K562 (cell line): ENCODE data around the gene MN1. TPM values are rescaled to one million over a fixed set of nuclear protein-coding genes. Genes with fewer than 3 reads are reported as not detected.

Source experiments
- ATAC-seq: fragments of 200-7000 bp; cut with Tn5 transposase; 3 replicates; pipeline ENCODE4 v1.9.1; 2020; ENCODE audit warnings: moderate library complexity
- BruUV-seq: library from RNA; stranded (reverse); fragments of 400-500 nt; replicated peaks from 2 replicates; lab custom pipeline; 2021; lab: Mats Ljungman, UMichigan
- CTCF ChIA-PET: fragments of 300-600 bp; formaldehyde crosslinking; extraction: SDS; loops from one replicate; lab custom pipeline; 2021; ENCODE audit warnings: low intra/inter-chr PET ratio; lab: Yijun Ruan, JAX
- POLR2A ChIA-PET: fragments of 300-600, 350-650 bp; sonication (Branson Sonifier 250); formaldehyde crosslinking; extraction: SDS; loops from one replicate; lab custom pipeline; 2021; ENCODE audit warnings: antibody characterized with exemption, inconsistent platforms; lab: Yijun Ruan, JAX
- DNase-seq, 4 experiments: peaks; one replicate each; pipeline versions ENCODE4 v3.0.0 to v3.0.0-alpha.2; 2011 to 2018; ENCODE audit warnings: low spot score in 3 of 4, mixed read lengths in 3 of 4; ENCODE audit errors: extremely low read depth in 1 of 4
- FAIRE-seq: peaks from 2 replicates; lab custom pipeline; 2011; peaks lifted over from hg19 to GRCh38; lab: Jason Lieb, UNC
- H2AFZ ChIP-seq: 2 replicates; pipeline ENCODE4 v1.6.0; 2011; ENCODE audit warnings: low read depth, low read length, control low read depth, inconsistent platforms
- H3K27ac ChIP-seq: fragments of 200-600 bp; 3 replicates; pipeline ENCODE4 v1.8.0; 2011; ENCODE audit warnings: low read depth, mild to moderate bottlenecking, control low read depth, inconsistent platforms, low read length, moderate library complexity, mixed read lengths; ENCODE audit errors: extremely low read depth
- H3K27me3 ChIP-seq, 2 experiments: fragments of 300-600 bp in 1 of 2; 2 replicates in 1 of 2; 3 replicates in 1 of 2; pipeline versions ENCODE4 v1.6.0 to v1.8.0; 2011; ENCODE audit warnings: inconsistent platforms in 2 of 2, low read length in 2 of 2, mild to moderate bottlenecking in 1 of 2, mixed read lengths in 1 of 2, moderate library complexity in 1 of 2; ENCODE audit not compliant: control insufficient read depth in 2 of 2, insufficient read depth in 2 of 2
- H3K36me3 ChIP-seq: fragments of 300-600 bp; 3 replicates; pipeline ENCODE4 v1.8.0; 2011; ENCODE audit warnings: mild to moderate bottlenecking, low read length, inconsistent platforms; ENCODE audit not compliant: control insufficient read depth, insufficient read depth
- H3K4me1 ChIP-seq, 2 experiments: fragments of 200-600 bp in 1 of 2; replicated peaks in 1 of 2; 2 replicates in 1 of 2; 3 replicates in 1 of 2; pipeline versions ENCODE4 v1.5.1 to v1.8.0; 2011; ENCODE audit warnings: inconsistent platforms in 2 of 2, low read length in 2 of 2, mild to moderate bottlenecking in 1 of 2, mixed read lengths in 1 of 2, moderate library complexity in 1 of 2; ENCODE audit not compliant: control insufficient read depth in 2 of 2, insufficient read depth in 2 of 2
- H3K4me2 ChIP-seq: 2 replicates; pipeline ENCODE4 v1.6.1; 2011; ENCODE audit warnings: low read length, control low read depth, inconsistent platforms, mixed read lengths; ENCODE audit not compliant: insufficient read depth
- H3K4me3 ChIP-seq: fragments of 200-600 bp; sonication (generic), shearing (Covaris generic); 2 replicates; pipeline ENCODE4 v1.5.1; 2016; ENCODE audit warnings: control low read depth, inconsistent platforms
- H3K79me2 ChIP-seq: fragments of 200-600 bp; 3 replicates; pipeline ENCODE4 v1.8.0; 2011; ENCODE audit warnings: low read length, inconsistent platforms; ENCODE audit not compliant: control insufficient read depth, insufficient read depth
- H3K9ac ChIP-seq, 2 experiments: 2 replicates each; pipeline versions ENCODE4 v1.6.0 to v1.6.1; 2011; ENCODE audit warnings: low read depth in 2 of 2, low read length in 2 of 2, control low read depth in 1 of 2, inconsistent platforms in 1 of 2, mild to moderate bottlenecking in 1 of 2, mixed read lengths in 1 of 2; ENCODE audit not compliant: insufficient read depth in 1 of 2
- H3K9me1 ChIP-seq: one replicate; pipeline ENCODE4 v1.6.0; 2011; ENCODE audit warnings: inconsistent platforms, mild to moderate bottlenecking, low read length, moderate library complexity; ENCODE audit not compliant: control insufficient read depth, insufficient read depth
- H3K9me3 ChIP-seq: replicated peaks from 2 replicates; pipeline ENCODE4 v1.5.1; 2011; ENCODE audit warnings: low read depth, low read length, inconsistent platforms; ENCODE audit not compliant: control insufficient read depth, insufficient read depth
- H4K20me1 ChIP-seq: replicated peaks from 2 replicates; pipeline ENCODE4 v1.6.1; 2011; ENCODE audit warnings: low read length, inconsistent platforms, mixed read lengths; ENCODE audit not compliant: control insufficient read depth, insufficient read depth
- BCOR ChIP-seq: fragments of 450-650 bp; IDR thresholded peaks from 2 replicates; pipeline ENCODE4 v1.6.1; 2016
- NELFE ChIP-seq: IDR thresholded peaks from 2 replicates; pipeline ENCODE4 v1.6.1; 2011; ENCODE audit warnings: mild to moderate bottlenecking; ENCODE audit not compliant: insufficient read depth, insufficient read length
- ZFP36 ChIP-seq: fragments of 150-350 bp; IDR thresholded peaks from 2 replicates; pipeline ENCODE4 v1.6.1; 2018; ENCODE audit warnings: low read length, low read depth; ENCODE audit not compliant: partially characterized antibody
- WGBS: fragments of 100-300 bp; shearing (Covaris generic); methylation state at CpG from one replicate; pipeline ENCODE4 v1.1.6; 2016; ENCODE audit warnings: low coverage, mixed read lengths; ENCODE audit not compliant: insufficient coverage; ENCODE audit errors: missing lambda C conversion rate; 5-methylcytosine and 5-hydroxymethylcytosine counted together
- in situ Hi-C: fragments of 300-500 bp; cut with MboI; formaldehyde crosslinking; loops from 4 replicates; pipeline ENCODE4 v1.15.0; 2018; ENCODE audit warnings: inconsistent platforms, mixed read lengths
- intact Hi-C: fragments of 100-400 bp; cut with micrococcal nuclease; formaldehyde crosslinking; loops from 2 replicates; pipeline ENCODE4 v1.14.2; 2022
- polyA plus RNA-seq, 8 experiments: library from polyadenylated mRNA; depleted of rRNA in 4 of 8; stranded (reverse) in 5 of 8; unstranded in 3 of 8; fragments of >200 nt; fragmentation: Nextera tagmentation in 2 of 8; fragmentation: Illumina TruSeq in 1 of 8; extraction: Ambion mirVana in 2 of 8; extraction: Trizol in 1 of 8; gene quantifications; 2 replicates each; pipeline versions ENCODE4 v1.2.1 to v1.2.3, GENCODE V29; 2011 to 2014; ENCODE audit warnings: inconsistent platforms in 1 of 8, missing spikeins in 1 of 8
- total RNA-seq, 7 experiments: library from RNA; depleted of rRNA in 6 of 7; stranded (reverse); fragments of >200 nt in 6 of 7; fragmentation: Illumina TruSeq in 2 of 7; extraction: Trizol in 2 of 7; gene quantifications; 2 replicates each; pipeline versions ENCODE4 v1.2.1 to v1.2.3, GENCODE V29; 2011 to 2021; ENCODE audit warnings: low replicate concordance in 1 of 7
- TF ChIP-seq, protein P1 (sequence below), 2 experiments: IDR thresholded peaks; 2 replicates each; pipeline ENCODE4 v1.6.1; 2011; ENCODE audit warnings: borderline replicate concordance in 1 of 2, control low read depth in 1 of 2, low read depth in 1 of 2, low read length in 1 of 2, mild to moderate bottlenecking in 1 of 2, mixed read lengths in 1 of 2, moderate library complexity in 1 of 2; ENCODE audit not compliant: insufficient read depth in 1 of 2, insufficient read length in 1 of 2, poor library complexity in 1 of 2, severe bottlenecking in 1 of 2; ENCODE audit errors: extremely low read depth in 1 of 2
- TF ChIP-seq, protein P2 (sequence below): sonication (generic); formaldehyde crosslinking; IDR thresholded peaks from 2 replicates; pipeline ENCODE4 v1.8.1; 2023; ENCODE audit warnings: mild to moderate bottlenecking, missing genetic modification reagents

MN1 gene
- total and polyA plus RNA-seq, 9 of the 15 experiments (the other 6 are each of a cell fraction or from before 2014, with no cell fraction given): under 0.01 to 0.05 (median 0.03) TPM; not detected in 5

DNA sequence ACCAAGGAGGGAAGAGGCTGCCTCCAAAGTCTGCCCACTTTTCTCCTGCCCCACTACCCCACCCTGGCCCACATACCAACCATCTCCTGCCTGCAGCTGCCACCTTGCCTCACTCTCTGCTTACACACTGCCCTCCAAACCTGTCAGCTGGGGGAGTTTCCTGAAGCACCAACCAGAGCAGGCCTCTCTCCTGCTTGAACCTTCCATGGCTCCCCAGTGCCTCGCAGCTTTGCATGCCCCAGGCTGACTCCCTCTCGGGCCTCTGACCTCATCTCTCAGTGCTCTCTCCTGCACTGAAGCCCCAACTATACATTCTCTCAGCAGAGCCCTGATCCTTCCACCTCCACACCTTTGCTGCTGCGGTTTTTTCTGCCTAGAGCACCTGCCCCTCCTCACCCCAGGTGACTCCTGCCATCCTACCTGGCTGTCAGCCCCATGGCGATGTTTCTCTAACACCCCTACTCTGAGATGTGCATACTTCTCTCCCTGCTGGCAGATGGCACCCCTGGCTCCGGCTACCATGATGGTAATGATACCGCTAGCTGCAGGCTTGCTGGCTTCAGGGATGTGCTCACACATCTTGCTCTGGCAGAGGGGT is 43.5 kb downstream of the MN1 start:
- FAIRE-seq: no peak
- no TSS peak for BruUV-seq
- Histone ChIP-seq H3K9me3 (no peaks in the 10 kb centered on the region), H2AFZ (no peak overlapping the region), H3K4me1 (peaks cover 0 to 3% of the 10 kb centered on the region in 2 experiments; a peak in 2 of 5 replicates), H4K20me1 (0 out of 2 replicates have a peak, but pooled peaks cover 2% of the 10 kb centered on the region)
- POLR2A ChIA-PET: interaction anchor here (0.8 kb wide), 1 partner anchor 194 kb away, joined by 3 read pairs; no protein-coding TSS in a partner anchor
- in situ Hi-C loops: no loop called here
- TF ChIP-seq BCOR: 0 out of 2 replicates have a peak, but pooled peaks have one; percentile 33
- no peak for TF ChIP-seq NELFE
- TF ChIP-seq ZFP36: peak; percentile 50
- TF ChIP-seq, all 486 proteins: peak for 2
- Histone ChIP-seq H3K4me3 (no peak overlapping the region), H3K27ac (no peak overlapping the region), H3K9me1 (no peaks in the 10 kb centered on the region), H3K9ac (no peak overlapping the region), H3K79me2 (no peaks in the 10 kb centered on the region), H3K4me2 (no peak overlapping the region), H3K36me3 (no peaks in the 10 kb centered on the region), H3K27me3 (peaks cover 0 to 15% of the 10 kb centered on the region in 2 experiments; a peak in 2 of 5 replicates)
- DNase-seq (no peak), ATAC-seq (no peak)
- WGBS: 4% methylated on average over 5 of the region's 6 CpGs
- intact Hi-C loops: no loop called here
- CTCF ChIA-PET: no interaction called here

DNA sequence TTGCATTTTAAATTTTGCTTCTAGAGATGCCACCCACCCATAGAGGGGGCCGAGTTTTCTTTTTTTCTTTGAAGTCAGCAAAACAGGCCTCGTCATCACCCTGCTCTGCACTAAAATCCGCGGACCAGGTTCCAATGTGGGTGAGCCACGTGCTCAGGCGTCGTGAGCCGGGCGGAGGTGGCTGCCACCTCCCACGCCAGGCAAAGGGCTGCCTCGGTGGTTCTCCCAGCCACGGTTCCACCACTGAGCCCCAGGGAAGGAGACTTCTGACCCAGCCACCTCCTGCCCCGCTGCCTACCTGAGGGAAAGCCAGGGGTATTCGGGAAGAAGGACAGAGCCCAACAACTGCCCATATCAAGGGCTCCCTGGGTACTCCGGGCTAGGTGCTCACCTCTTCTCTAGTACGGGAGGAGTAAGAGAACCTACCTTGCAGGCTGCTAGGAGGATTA is 45.3 kb downstream of the MN1 start:
- Histone ChIP-seq H4K20me1 (0 out of 2 replicates have a peak, but pooled peaks cover 2% of the 10 kb centered on the region), H3K79me2 (no peaks in the 10 kb centered on the region), H3K9me1 (no peaks in the 10 kb centered on the region), H3K27ac (no peak overlapping the region), H3K4me1 (peaks cover 0 to 3% of the 10 kb centered on the region in 2 experiments; a peak in 2 of 5 replicates), H3K9ac (no peak overlapping the region), H2AFZ (no peak overlapping the region), H3K4me2 (no peak overlapping the region), H3K27me3 (peaks cover 0 to 22% of the 10 kb centered on the region in 2 experiments; a peak in 2 of 5 replicates), H3K4me3 (no peak overlapping the region), H3K36me3 (no peaks in the 10 kb centered on the region), H3K9me3 (no peaks in the 10 kb centered on the region)
- FAIRE-seq (no peak), DNase-seq (no peak), ATAC-seq (no peak)
- ChIA-PET POLR2A (no interaction called here), CTCF (no interaction called here)
- BruUV-seq: no TSS peak
- in situ Hi-C loops (no loop called here), intact Hi-C loops (no loop called here)
- WGBS: 15% methylated on average over 8 of the region's 16 CpGs
- TF ChIP-seq, protein P1, sequence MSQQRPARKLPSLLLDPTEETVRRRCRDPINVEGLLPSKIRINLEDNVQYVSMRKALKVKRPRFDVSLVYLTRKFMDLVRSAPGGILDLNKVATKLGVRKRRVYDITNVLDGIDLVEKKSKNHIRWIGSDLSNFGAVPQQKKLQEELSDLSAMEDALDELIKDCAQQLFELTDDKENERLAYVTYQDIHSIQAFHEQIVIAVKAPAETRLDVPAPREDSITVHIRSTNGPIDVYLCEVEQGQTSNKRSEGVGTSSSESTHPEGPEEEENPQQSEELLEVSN (IDR thresholded peaks at IDR 0.05; ENCODE audit: borderline replicate concordance in 1 of 2, extremely low read depth in 1 of 2, insufficient read depth in 1 of 2, insufficient read length in 1 of 2, low read depth in 1 of 2, low read length in 1 of 2, poor library complexity in 1 of 2, severe bottlenecking in 1 of 2): peak in 1 of 2 experiments; percentile 9
- TF ChIP-seq, protein P2, sequence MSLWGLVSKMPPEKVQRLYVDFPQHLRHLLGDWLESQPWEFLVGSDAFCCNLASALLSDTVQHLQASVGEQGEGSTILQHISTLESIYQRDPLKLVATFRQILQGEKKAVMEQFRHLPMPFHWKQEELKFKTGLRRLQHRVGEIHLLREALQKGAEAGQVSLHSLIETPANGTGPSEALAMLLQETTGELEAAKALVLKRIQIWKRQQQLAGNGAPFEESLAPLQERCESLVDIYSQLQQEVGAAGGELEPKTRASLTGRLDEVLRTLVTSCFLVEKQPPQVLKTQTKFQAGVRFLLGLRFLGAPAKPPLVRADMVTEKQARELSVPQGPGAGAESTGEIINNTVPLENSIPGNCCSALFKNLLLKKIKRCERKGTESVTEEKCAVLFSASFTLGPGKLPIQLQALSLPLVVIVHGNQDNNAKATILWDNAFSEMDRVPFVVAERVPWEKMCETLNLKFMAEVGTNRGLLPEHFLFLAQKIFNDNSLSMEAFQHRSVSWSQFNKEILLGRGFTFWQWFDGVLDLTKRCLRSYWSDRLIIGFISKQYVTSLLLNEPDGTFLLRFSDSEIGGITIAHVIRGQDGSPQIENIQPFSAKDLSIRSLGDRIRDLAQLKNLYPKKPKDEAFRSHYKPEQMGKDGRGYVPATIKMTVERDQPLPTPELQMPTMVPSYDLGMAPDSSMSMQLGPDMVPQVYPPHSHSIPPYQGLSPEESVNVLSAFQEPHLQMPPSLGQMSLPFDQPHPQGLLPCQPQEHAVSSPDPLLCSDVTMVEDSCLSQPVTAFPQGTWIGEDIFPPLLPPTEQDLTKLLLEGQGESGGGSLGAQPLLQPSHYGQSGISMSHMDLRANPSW: no peak
